GM12865 (cell line): ENCODE data around the gene PRSS21.

Source experiments
- DNase-seq: peaks from one replicate; pipeline ENCODE4 v3.0.0; 2010; ENCODE audit warnings: low read depth
- H3K4me3 ChIP-seq: 2 replicates; pipeline ENCODE4 v1.5.1; 2011; ENCODE audit warnings: mild to moderate bottlenecking, low read depth, low read length, control low read depth
- CTCF ChIP-seq: IDR thresholded peaks from 2 replicates; pipeline ENCODE4 v1.5.1; 2011; ENCODE audit warnings: low read length, control low read depth, low read depth, inconsistent platforms; ENCODE audit not compliant: insufficient read depth; ENCODE audit errors: missing control alignments

Gene PRSS21

DNA sequence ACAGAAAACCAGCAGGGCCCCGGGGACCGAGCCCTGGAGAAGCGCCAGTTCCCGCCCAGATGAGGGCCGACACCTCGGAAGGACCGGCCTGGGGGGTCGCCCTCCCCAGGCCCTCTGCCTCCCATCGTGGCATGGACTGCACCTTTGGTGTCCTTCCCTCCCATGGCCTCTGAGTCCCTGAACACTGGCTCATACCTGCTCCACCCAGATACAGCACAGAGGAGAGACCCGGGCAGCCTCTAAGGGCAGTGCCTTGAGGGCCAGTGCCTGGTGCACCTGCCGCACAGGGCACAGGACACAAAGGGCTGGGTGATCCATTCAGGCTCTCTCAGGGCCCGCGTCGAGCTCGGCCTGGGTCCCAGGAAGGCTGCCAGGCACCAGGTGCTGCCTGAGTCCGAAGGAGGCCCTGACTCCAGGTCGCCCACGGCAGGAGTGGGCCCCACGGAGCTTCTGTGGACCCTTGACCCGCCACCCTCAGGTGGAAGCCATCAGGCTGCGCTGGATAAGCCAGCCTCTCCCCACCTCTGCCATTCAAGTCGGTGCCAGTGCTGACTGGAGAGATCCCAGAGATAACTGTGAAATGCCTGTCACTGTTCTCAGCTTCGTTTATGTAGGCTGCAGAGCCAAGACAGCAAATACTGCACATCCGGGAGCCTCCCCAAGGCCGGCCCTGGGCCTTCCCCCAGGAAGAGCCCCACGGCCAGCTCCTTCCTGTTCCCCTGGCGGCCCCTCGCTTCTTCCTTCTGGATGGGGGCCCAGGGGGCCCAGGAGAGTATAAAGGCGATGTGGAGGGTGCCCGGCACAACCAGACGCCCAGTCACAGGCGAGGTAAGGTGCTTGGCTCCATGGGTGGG is 12.7 kb downstream of the PRSS21 start, which contains the start of gene ZG16B:
ZG16B (plus strand) TSS at position 803 of the 854 bp plus-strand sequence. CDS start 139 bp downstream, outside the sequence.
- peak; percentile 44 for DNase-seq
- no peak for TF ChIP-seq CTCF
- H3K4me3 ChIP-seq, result peak within 1 kb of the TSS; percentile 50

- no peak for DNase-seq
- TF ChIP-seq CTCF, result no peak
- peak overlapping the region; percentile 50 for H3K4me3 ChIP-seq
Measured at GRCh38 chr16:2830355-2830695, 13.3 kb downstream of the PRSS21 start.

- DNase-seq, result no peak
- no peak overlapping the region for H3K4me3 ChIP-seq
- no peak for TF ChIP-seq CTCF
Measured at GRCh38 chr16:2831203-2831602, 14.2 kb downstream of the PRSS21 start.

- no peak for DNase-seq
- H3K4me3 ChIP-seq, result no peak overlapping the region
- no peak for TF ChIP-seq CTCF
Measured at GRCh38 chr16:2833776-2834175, 16.7 kb downstream of the PRSS21 start.

- no peak overlapping the region for H3K4me3 ChIP-seq
- no peak for TF ChIP-seq CTCF
- no peak for DNase-seq
Measured at GRCh38 chr16:2834968-2835367, 17.9 kb downstream of the PRSS21 start.

GRCh38 chr16:2835638-2836493 is 18.8 kb downstream of the PRSS21 start:
- TF ChIP-seq CTCF, result no peak
- DNase-seq, result no peak
- H3K4me3 ChIP-seq, result no peak overlapping the region
